Measurements from ENCODE around the gene CSMD2.

DNA sequence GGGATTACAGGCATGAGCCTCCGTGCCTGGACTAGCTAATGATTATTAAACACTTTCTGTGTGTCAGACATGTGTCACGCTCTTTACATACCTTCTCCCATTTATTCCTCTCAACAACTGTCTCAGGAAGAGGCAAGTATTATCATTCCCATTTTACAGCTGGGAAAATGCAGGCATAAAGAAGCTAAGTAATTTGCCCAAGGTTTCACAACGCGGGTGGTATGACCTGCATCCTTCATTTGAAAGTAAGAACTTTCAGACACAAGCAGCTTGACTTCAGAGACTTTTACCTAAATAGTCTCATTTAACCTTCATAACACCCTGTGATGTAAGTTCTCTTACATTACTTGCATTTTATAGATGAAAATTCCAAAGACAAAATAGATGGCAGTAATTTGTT lies 693.6 kb downstream of the CSMD2 start:
- TF ChIP-seq, protein P1, sequence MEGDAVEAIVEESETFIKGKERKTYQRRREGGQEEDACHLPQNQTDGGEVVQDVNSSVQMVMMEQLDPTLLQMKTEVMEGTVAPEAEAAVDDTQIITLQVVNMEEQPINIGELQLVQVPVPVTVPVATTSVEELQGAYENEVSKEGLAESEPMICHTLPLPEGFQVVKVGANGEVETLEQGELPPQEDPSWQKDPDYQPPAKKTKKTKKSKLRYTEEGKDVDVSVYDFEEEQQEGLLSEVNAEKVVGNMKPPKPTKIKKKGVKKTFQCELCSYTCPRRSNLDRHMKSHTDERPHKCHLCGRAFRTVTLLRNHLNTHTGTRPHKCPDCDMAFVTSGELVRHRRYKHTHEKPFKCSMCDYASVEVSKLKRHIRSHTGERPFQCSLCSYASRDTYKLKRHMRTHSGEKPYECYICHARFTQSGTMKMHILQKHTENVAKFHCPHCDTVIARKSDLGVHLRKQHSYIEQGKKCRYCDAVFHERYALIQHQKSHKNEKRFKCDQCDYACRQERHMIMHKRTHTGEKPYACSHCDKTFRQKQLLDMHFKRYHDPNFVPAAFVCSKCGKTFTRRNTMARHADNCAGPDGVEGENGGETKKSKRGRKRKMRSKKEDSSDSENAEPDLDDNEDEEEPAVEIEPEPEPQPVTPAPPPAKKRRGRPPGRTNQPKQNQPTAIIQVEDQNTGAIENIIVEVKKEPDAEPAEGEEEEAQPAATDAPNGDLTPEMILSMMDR (IDR thresholded peaks at IDR 0.05; ENCODE audit: low read length): no peak
- TF ChIP-seq EZH2phosphoT487 (IDR thresholded peaks at IDR 0.05; ENCODE audit: low read length) (no peak), EZH2 (optimal IDR thresholded peaks at IDR 0.05; ENCODE audit: low read depth, low read length) (no peak)

Data from MM.1S (cell line).